Astrocyte (in vitro differentiated cells and primary cell): ENCODE measurements around the gene SH3PXD2B.
A peak's percentile ranks its signal among the peaks of the same experiment; 100 is the strongest.

ENCODE experiments used
- EZH2 ChIP-seq: IDR thresholded peaks from 2 replicates; pipeline ENCODE4 v1.6.1; 2012; ENCODE audit warnings: mild to moderate bottlenecking, low read length, inconsistent platforms; ENCODE audit not compliant: insufficient read depth
- TF ChIP-seq, protein P1 (sequence below): IDR thresholded peaks from 2 replicates; pipeline ENCODE4 v1.5.1; 2011; ENCODE audit warnings: low read depth, mild to moderate bottlenecking, inconsistent platforms, low read length, moderate library complexity; ENCODE audit not compliant: insufficient read depth

DNA sequence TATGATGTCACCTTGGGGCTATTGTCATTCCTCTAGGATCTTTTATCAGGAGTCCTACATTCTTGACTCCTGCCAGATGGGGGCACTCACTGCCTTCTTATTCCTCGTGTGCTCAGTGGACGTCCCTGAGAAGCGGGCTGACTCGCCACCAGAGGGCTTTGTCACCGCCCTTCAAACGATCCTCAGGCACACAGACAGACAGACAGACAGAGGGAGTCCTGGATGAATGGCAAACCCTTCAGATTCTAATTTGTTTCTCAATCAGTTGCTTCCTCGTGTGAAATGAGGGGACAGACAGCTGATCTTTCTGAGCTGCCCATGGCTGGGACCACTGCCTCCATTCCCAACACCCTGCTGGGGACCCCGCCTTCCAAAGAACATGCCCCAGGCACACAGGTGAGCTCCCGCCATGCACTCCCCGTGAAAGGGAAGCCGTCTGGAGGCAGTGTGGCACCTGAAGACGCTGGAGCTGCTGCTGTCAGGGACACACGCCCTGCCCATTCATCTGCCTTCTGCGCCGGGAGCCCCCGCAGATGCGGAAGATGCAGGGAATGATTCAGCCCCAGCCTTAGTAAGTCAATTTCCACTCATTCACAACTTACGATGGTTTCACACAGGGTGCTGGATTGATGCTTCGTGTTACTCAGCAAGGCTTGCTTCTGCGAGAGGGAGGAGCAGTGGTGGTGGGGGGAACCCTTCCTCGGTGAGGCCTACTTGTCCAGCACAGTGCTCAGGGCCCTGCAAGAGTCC lies 24.9 kb upstream of the SH3PXD2B start:
- TF ChIP-seq, protein P1, sequence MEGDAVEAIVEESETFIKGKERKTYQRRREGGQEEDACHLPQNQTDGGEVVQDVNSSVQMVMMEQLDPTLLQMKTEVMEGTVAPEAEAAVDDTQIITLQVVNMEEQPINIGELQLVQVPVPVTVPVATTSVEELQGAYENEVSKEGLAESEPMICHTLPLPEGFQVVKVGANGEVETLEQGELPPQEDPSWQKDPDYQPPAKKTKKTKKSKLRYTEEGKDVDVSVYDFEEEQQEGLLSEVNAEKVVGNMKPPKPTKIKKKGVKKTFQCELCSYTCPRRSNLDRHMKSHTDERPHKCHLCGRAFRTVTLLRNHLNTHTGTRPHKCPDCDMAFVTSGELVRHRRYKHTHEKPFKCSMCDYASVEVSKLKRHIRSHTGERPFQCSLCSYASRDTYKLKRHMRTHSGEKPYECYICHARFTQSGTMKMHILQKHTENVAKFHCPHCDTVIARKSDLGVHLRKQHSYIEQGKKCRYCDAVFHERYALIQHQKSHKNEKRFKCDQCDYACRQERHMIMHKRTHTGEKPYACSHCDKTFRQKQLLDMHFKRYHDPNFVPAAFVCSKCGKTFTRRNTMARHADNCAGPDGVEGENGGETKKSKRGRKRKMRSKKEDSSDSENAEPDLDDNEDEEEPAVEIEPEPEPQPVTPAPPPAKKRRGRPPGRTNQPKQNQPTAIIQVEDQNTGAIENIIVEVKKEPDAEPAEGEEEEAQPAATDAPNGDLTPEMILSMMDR = peak; percentile 94
- TF ChIP-seq EZH2 = no peak
